HEK293 (cell line): ENCODE results near the gene TJP3.

ENCODE experiments used
- GLIS2 ChIP-seq: fragments of 450-650 bp; formaldehyde crosslinking; IDR thresholded peaks from 2 replicates; pipeline ENCODE4 v1.5.1; 2016; ENCODE audit warnings: missing biosample characterization, missing genetic modification characterization
- SCRT1 ChIP-seq: fragments of 450-650 bp; formaldehyde crosslinking; IDR thresholded peaks from 2 replicates; pipeline ENCODE4 v1.5.1; 2016; ENCODE audit warnings: missing biosample characterization, missing genetic modification characterization, borderline replicate concordance
- TRIM28 ChIP-seq: IDR thresholded peaks from 2 replicates; pipeline ENCODE4 v1.6.1; 2011; ENCODE audit warnings: low read length, control low read depth, borderline replicate concordance
- ZBTB17 ChIP-seq: fragments of 450-650 bp; formaldehyde crosslinking; IDR thresholded peaks from 2 replicates; pipeline ENCODE4 v1.5.1; 2016; ENCODE audit warnings: missing biosample characterization, missing genetic modification characterization
- ZBTB20 ChIP-seq: fragments of 450-650 bp; formaldehyde crosslinking; IDR thresholded peaks from 2 replicates; pipeline ENCODE4 v1.5.1; 2016; ENCODE audit warnings: missing biosample characterization, missing genetic modification characterization
- ZNF239 ChIP-seq: fragments of 450-650 bp; formaldehyde crosslinking; IDR thresholded peaks from 2 replicates; pipeline ENCODE4 v1.5.1; 2016; ENCODE audit warnings: missing biosample characterization, missing genetic modification characterization
- ZNF391 ChIP-seq: fragments of 450-650 bp; formaldehyde crosslinking; IDR thresholded peaks from 2 replicates; pipeline ENCODE4 v1.5.1; 2016; ENCODE audit warnings: low read depth, missing biosample characterization, missing genetic modification characterization, borderline replicate concordance
- ZNF426 ChIP-seq: fragments of 450-650 bp; formaldehyde crosslinking; IDR thresholded peaks from 2 replicates; pipeline ENCODE4 v1.5.1; 2017; ENCODE audit warnings: missing biosample characterization, missing genetic modification characterization, mild to moderate bottlenecking, inconsistent platforms, moderate library complexity
- ZNF561 ChIP-seq: fragments of 450-650 bp; IDR thresholded peaks from 2 replicates; pipeline ENCODE4 v1.5.1; 2018; ENCODE audit warnings: missing biosample characterization, missing genetic modification characterization, borderline replicate concordance
- ZNF623 ChIP-seq: fragments of 450-650 bp; formaldehyde crosslinking; IDR thresholded peaks from 2 replicates; pipeline ENCODE4 v1.5.1; 2016; ENCODE audit warnings: missing biosample characterization, missing genetic modification characterization
- ZNF629 ChIP-seq: fragments of 450-650 bp; formaldehyde crosslinking; IDR thresholded peaks from 2 replicates; pipeline ENCODE4 v1.5.1; 2017; ENCODE audit warnings: missing biosample characterization, missing genetic modification characterization
- ZNF777 ChIP-seq: fragments of 450-650 bp; formaldehyde crosslinking; IDR thresholded peaks from 2 replicates; pipeline ENCODE4 v1.5.1; 2017; ENCODE audit warnings: missing biosample characterization, missing genetic modification characterization, borderline replicate concordance
- ZSCAN30 ChIP-seq: fragments of 450-650 bp; IDR thresholded peaks from 2 replicates; pipeline ENCODE4 v1.5.1; 2018; ENCODE audit warnings: missing biosample characterization, mild to moderate bottlenecking, missing genetic modification characterization, moderate library complexity
- TF ChIP-seq, protein P1 (sequence below): fragments of 450-650 bp; formaldehyde crosslinking; IDR thresholded peaks from 2 replicates; pipeline ENCODE4 v1.5.1; 2016; ENCODE audit warnings: missing biosample characterization, missing genetic modification characterization
- TF ChIP-seq, protein P2 (sequence below): fragments of 450-650 bp; formaldehyde crosslinking; IDR thresholded peaks from 2 replicates; pipeline ENCODE4 v1.5.1; 2016; ENCODE audit warnings: missing biosample characterization, missing genetic modification characterization, low read depth
- TF ChIP-seq, protein P3 (sequence below): fragments of 450-650 bp; formaldehyde crosslinking; IDR thresholded peaks from 2 replicates; pipeline ENCODE4 v1.5.0; 2017; ENCODE audit warnings: missing biosample characterization, missing genetic modification characterization, borderline replicate concordance
- TF ChIP-seq, protein P4 (sequence below): fragments of 450-650 bp; formaldehyde crosslinking; IDR thresholded peaks from 2 replicates; pipeline ENCODE4 v1.5.1; 2016; ENCODE audit warnings: missing biosample characterization, missing genetic modification characterization
- TF ChIP-seq, protein P5 (sequence below): fragments of 450-650 bp; formaldehyde crosslinking; IDR thresholded peaks from 2 replicates; pipeline ENCODE4 v1.5.1; 2017; ENCODE audit warnings: missing biosample characterization, missing genetic modification characterization
- TF ChIP-seq, protein P6 (sequence below): fragments of 450-650 bp; formaldehyde crosslinking; IDR thresholded peaks from 2 replicates; pipeline ENCODE4 v1.5.1; 2016; ENCODE audit warnings: missing biosample characterization, missing genetic modification characterization, borderline replicate concordance
- TF ChIP-seq, protein P7 (sequence below): fragments of 450-650 bp; formaldehyde crosslinking; IDR thresholded peaks from 2 replicates; pipeline ENCODE4 v1.5.1; 2016; ENCODE audit warnings: missing biosample characterization, missing genetic modification characterization

TJP3 gene

DNA sequence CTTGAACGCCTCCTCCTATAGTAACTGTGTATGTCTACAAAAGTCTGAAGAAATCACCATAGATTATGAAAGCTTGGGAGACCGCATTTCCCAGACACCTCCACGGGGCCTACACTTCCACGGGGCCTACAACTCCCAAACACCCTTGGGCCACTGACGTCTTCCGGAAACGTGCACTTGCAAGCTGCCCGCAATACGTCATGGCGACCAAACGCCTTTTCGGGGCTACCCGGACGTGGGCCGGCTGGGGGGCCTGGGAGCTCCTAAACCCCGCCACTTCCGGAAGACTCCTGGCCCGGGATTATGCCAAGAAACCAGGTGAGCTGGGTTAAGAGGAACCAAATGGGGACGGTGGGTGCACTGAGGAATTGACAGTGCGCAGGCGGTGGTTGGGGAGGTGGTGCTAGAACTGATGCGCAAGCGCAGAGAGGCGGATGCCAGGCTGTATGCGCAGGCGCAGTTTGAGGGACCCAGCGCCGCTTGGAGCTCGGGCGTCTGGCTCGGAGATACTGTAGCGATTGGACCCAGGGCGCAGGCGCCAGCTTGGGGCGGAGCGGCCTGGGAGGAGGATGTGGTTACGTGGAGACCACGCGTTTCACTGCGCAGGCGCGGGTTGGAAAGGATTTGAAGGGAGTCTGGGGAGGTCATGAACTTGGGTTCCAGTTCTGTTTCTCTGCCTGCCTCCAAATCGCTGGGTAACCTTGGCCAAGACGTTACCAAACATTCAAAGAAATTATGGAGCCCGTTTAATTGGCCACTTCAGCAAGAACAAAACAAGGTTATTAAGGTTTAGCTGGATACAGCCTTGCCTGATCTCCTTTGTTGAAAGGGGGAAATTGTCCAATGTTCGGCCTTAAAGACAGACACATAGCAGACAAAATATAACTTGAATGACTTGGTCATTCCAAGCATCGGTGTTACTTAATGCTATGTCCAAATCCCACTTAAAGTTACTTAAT lies 54.6 kb downstream of the TJP3 start, which contains the start of gene MRPL54 (continued):
- TF ChIP-seq ZNF623 (tag by site-specific recombination) (no peak), ZBTB20 (peak; percentile 96), ZNF561 (tag by site-specific recombination) (no peak), ZBTB17 (tag by site-specific recombination) (peak; percentile 64), ZNF391 (tag by site-specific recombination) (no peak; the same call in 1 of the 2 replicates), ZNF777 (no peak), ZNF629 (peak; percentile 90), ZNF239 (no peak), TRIM28 (no peak), SCRT1 (tag by site-specific recombination) (no peak), ZSCAN30 (tag by site-specific recombination) (no peak), GLIS2 (no peak), ZNF426 (tag by site-specific recombination) (no peak)
- TF ChIP-seq, protein P1, sequence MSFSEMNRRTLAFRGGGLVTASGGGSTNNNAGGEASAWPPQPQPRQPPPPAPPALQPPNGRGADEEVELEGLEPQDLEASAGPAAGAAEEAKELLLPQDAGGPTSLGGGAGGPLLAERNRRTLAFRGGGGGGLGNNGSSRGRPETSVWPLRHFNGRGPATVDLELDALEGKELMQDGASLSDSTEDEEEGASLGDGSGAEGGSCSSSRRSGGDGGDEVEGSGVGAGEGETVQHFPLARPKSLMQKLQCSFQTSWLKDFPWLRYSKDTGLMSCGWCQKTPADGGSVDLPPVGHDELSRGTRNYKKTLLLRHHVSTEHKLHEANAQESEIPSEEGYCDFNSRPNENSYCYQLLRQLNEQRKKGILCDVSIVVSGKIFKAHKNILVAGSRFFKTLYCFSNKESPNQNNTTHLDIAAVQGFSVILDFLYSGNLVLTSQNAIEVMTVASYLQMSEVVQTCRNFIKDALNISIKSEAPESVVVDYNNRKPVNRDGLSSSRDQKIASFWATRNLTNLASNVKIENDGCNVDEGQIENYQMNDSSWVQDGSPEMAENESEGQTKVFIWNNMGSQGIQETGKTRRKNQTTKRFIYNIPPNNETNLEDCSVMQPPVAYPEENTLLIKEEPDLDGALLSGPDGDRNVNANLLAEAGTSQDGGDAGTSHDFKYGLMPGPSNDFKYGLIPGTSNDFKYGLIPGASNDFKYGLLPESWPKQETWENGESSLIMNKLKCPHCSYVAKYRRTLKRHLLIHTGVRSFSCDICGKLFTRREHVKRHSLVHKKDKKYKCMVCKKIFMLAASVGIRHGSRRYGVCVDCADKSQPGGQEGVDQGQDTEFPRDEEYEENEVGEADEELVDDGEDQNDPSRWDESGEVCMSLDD (tag by site-specific recombination): peak; percentile 88
- TF ChIP-seq, protein P2, sequence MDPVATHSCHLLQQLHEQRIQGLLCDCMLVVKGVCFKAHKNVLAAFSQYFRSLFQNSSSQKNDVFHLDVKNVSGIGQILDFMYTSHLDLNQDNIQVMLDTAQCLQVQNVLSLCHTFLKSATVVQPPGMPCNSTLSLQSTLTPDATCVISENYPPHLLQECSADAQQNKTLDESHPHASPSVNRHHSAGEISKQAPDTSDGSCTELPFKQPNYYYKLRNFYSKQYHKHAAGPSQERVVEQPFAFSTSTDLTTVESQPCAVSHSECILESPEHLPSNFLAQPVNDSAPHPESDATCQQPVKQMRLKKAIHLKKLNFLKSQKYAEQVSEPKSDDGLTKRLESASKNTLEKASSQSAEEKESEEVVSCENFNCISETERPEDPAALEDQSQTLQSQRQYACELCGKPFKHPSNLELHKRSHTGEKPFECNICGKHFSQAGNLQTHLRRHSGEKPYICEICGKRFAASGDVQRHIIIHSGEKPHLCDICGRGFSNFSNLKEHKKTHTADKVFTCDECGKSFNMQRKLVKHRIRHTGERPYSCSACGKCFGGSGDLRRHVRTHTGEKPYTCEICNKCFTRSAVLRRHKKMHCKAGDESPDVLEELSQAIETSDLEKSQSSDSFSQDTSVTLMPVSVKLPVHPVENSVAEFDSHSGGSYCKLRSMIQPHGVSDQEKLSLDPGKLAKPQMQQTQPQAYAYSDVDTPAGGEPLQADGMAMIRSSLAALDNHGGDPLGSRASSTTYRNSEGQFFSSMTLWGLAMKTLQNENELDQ: no peak
- TF ChIP-seq, protein P3, sequence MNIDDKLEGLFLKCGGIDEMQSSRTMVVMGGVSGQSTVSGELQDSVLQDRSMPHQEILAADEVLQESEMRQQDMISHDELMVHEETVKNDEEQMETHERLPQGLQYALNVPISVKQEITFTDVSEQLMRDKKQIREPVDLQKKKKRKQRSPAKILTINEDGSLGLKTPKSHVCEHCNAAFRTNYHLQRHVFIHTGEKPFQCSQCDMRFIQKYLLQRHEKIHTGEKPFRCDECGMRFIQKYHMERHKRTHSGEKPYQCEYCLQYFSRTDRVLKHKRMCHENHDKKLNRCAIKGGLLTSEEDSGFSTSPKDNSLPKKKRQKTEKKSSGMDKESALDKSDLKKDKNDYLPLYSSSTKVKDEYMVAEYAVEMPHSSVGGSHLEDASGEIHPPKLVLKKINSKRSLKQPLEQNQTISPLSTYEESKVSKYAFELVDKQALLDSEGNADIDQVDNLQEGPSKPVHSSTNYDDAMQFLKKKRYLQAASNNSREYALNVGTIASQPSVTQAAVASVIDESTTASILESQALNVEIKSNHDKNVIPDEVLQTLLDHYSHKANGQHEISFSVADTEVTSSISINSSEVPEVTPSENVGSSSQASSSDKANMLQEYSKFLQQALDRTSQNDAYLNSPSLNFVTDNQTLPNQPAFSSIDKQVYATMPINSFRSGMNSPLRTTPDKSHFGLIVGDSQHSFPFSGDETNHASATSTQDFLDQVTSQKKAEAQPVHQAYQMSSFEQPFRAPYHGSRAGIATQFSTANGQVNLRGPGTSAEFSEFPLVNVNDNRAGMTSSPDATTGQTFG (tag by site-specific recombination): no peak
- TF ChIP-seq, protein P4, sequence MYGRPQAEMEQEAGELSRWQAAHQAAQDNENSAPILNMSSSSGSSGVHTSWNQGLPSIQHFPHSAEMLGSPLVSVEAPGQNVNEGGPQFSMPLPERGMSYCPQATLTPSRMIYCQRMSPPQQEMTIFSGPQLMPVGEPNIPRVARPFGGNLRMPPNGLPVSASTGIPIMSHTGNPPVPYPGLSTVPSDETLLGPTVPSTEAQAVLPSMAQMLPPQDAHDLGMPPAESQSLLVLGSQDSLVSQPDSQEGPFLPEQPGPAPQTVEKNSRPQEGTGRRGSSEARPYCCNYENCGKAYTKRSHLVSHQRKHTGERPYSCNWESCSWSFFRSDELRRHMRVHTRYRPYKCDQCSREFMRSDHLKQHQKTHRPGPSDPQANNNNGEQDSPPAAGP (tag by site-specific recombination): peak; percentile 71
- TF ChIP-seq, protein P5, sequence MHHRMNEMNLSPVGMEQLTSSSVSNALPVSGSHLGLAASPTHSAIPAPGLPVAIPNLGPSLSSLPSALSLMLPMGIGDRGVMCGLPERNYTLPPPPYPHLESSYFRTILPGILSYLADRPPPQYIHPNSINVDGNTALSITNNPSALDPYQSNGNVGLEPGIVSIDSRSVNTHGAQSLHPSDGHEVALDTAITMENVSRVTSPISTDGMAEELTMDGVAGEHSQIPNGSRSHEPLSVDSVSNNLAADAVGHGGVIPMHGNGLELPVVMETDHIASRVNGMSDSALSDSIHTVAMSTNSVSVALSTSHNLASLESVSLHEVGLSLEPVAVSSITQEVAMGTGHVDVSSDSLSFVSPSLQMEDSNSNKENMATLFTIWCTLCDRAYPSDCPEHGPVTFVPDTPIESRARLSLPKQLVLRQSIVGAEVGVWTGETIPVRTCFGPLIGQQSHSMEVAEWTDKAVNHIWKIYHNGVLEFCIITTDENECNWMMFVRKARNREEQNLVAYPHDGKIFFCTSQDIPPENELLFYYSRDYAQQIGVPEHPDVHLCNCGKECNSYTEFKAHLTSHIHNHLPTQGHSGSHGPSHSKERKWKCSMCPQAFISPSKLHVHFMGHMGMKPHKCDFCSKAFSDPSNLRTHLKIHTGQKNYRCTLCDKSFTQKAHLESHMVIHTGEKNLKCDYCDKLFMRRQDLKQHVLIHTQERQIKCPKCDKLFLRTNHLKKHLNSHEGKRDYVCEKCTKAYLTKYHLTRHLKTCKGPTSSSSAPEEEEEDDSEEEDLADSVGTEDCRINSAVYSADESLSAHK (tag by site-specific recombination): peak; percentile 39; the same call in 1 of the 2 replicates
- TF ChIP-seq, protein P6, sequence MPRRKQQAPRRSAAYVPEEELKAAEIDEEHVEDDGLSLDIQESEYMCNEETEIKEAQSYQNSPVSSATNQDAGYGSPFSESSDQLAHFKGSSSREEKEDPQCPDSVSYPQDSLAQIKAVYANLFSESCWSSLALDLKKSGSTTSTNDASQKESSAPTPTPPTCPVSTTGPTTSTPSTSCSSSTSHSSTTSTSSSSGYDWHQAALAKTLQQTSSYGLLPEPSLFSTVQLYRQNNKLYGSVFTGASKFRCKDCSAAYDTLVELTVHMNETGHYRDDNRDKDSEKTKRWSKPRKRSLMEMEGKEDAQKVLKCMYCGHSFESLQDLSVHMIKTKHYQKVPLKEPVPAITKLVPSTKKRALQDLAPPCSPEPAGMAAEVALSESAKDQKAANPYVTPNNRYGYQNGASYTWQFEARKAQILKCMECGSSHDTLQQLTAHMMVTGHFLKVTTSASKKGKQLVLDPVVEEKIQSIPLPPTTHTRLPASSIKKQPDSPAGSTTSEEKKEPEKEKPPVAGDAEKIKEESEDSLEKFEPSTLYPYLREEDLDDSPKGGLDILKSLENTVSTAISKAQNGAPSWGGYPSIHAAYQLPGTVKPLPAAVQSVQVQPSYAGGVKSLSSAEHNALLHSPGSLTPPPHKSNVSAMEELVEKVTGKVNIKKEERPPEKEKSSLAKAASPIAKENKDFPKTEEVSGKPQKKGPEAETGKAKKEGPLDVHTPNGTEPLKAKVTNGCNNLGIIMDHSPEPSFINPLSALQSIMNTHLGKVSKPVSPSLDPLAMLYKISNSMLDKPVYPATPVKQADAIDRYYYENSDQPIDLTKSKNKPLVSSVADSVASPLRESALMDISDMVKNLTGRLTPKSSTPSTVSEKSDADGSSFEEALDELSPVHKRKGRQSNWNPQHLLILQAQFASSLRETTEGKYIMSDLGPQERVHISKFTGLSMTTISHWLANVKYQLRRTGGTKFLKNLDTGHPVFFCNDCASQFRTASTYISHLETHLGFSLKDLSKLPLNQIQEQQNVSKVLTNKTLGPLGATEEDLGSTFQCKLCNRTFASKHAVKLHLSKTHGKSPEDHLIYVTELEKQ (tag by site-specific recombination): no peak
- TF ChIP-seq, protein P7, sequence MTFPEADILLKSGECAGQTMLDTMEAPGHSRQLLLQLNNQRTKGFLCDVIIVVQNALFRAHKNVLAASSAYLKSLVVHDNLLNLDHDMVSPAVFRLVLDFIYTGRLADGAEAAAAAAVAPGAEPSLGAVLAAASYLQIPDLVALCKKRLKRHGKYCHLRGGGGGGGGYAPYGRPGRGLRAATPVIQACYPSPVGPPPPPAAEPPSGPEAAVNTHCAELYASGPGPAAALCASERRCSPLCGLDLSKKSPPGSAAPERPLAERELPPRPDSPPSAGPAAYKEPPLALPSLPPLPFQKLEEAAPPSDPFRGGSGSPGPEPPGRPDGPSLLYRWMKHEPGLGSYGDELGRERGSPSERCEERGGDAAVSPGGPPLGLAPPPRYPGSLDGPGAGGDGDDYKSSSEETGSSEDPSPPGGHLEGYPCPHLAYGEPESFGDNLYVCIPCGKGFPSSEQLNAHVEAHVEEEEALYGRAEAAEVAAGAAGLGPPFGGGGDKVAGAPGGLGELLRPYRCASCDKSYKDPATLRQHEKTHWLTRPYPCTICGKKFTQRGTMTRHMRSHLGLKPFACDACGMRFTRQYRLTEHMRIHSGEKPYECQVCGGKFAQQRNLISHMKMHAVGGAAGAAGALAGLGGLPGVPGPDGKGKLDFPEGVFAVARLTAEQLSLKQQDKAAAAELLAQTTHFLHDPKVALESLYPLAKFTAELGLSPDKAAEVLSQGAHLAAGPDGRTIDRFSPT (tag by site-specific recombination): no peak
